CD8-positive, alpha-beta memory T cell (primary cell): ENCODE data around the gene GIMAP8. TPM values are rescaled to one million over a fixed set of nuclear protein-coding genes. Genes with fewer than 3 reads are reported as not detected.
A peak's percentile ranks its signal among the peaks of the same experiment; 100 is the strongest.
"Not testable (repeated sequence)": the region's sequence is repeated elsewhere in the genome, so short reads cannot be mapped to it uniquely, and the experiment has no call there.

ENCODE experiments used
- CTCF ChIA-PET: fragments of 350-600 bp; sonication (Branson Sonifier 250); formaldehyde crosslinking; loops from one replicate; lab custom pipeline; 2021; ENCODE audit warnings: antibody characterized with exemption; lab: Charles Lee
- POLR2A ChIA-PET: fragments of 350-600 bp; sonication (Branson Sonifier 250); formaldehyde crosslinking; loops from one replicate; lab custom pipeline; 2021; ENCODE audit warnings: antibody characterized with exemption; lab: Charles Lee
- DNase-seq, 5 donors: peaks; one replicate each; pipeline versions ENCODE4 v3.0.0 to v3.0.0-alpha.2; 2020 to 2022; ENCODE audit warnings: mixed read lengths in 1 of 5
- H3K27ac ChIP-seq: one replicate; pipeline ENCODE4 v1.7.0; 2013; ENCODE audit warnings: low read depth, mild to moderate bottlenecking, low read length, moderate library complexity
- H3K27me3 ChIP-seq: 2 replicates; pipeline ENCODE4 v1.7.0; 2013; ENCODE audit warnings: low read length, mild to moderate bottlenecking; ENCODE audit not compliant: insufficient read depth, poor library complexity, severe bottlenecking
- H3K36me3 ChIP-seq: 2 replicates; pipeline ENCODE4 v1.7.0; 2013; ENCODE audit warnings: mild to moderate bottlenecking, low read length, moderate library complexity; ENCODE audit not compliant: insufficient read depth
- H3K4me1 ChIP-seq: 2 replicates; pipeline ENCODE4 v1.7.0; 2013; ENCODE audit warnings: mild to moderate bottlenecking, low read length, moderate library complexity; ENCODE audit not compliant: insufficient read depth
- H3K4me3 ChIP-seq: 2 replicates; pipeline ENCODE4 v1.7.0; 2013; ENCODE audit warnings: mild to moderate bottlenecking, low read length
- H3K9me3 ChIP-seq: 2 replicates; pipeline ENCODE4 v1.7.0; 2013; ENCODE audit warnings: mild to moderate bottlenecking, low read length
- H3K27ac Mint-ChIP-seq, 8 donors: one replicate each; pipeline ENCODE4 v1.8.0; 2020 to 2021; ENCODE audit warnings: mixed read lengths in 8 of 8, mild to moderate bottlenecking in 6 of 8, inconsistent platforms in 3 of 8, moderate library complexity in 3 of 8
- H3K27me3 Mint-ChIP-seq, 2 donors: one replicate each; pipeline ENCODE4 v1.8.0; 2020 to 2021; ENCODE audit warnings: mixed read lengths in 2 of 2, mild to moderate bottlenecking in 1 of 2, moderate library complexity in 1 of 2
- H3K36me3 Mint-ChIP-seq, 3 donors: one replicate each; pipeline ENCODE4 v1.8.0; 2020 to 2021; ENCODE audit warnings: mixed read lengths in 3 of 3, inconsistent platforms in 1 of 3, mild to moderate bottlenecking in 1 of 3
- H3K4me1 Mint-ChIP-seq, 3 donors: one replicate each; pipeline ENCODE4 v1.8.0; 2020 to 2021; ENCODE audit warnings: mixed read lengths in 3 of 3, inconsistent platforms in 1 of 3, mild to moderate bottlenecking in 1 of 3
- H3K4me3 Mint-ChIP-seq, 7 donors: one replicate each; pipeline ENCODE4 v1.8.0; 2020 to 2021; ENCODE audit warnings: mixed read lengths in 7 of 7, mild to moderate bottlenecking in 6 of 7, moderate library complexity in 4 of 7, inconsistent platforms in 2 of 7
- H3K9me3 Mint-ChIP-seq, 5 donors: one replicate each; pipeline ENCODE4 v1.8.0; 2020 to 2022; ENCODE audit warnings: mixed read lengths in 5 of 5, mild to moderate bottlenecking in 3 of 5, moderate library complexity in 2 of 5, inconsistent platforms in 1 of 5
- polyA plus RNA-seq: library from polyadenylated mRNA; unstranded; fragments of 300-500 nt; fragmentation: Illumina TruSeq; gene quantifications from one replicate; pipeline ENCODE4 v1.2.3, GENCODE V29; 2021
- total RNA-seq, 2 experiments: library from RNA; stranded (reverse); gene quantifications; one replicate each; pipeline ENCODE4 v1.2.3, GENCODE V29; 2021

GIMAP8 gene
- total and polyA plus RNA-seq, 3 experiments from 2014 or later = 11.8 to 30.1 (median 12.3) TPM

GRCh38 chr7:150483514-150483913 lies 33.1 kb downstream of the GIMAP8 start:
- peak overlapping the region; percentile 59 to 84 (median 79) for H3K4me3 Mint-ChIP-seq
- H3K27me3 ChIP-seq, H3K9me3 Mint-ChIP-seq, H3K27me3 Mint-ChIP-seq, DNase-seq, H3K9me3 ChIP-seq, H3K36me3 ChIP-seq: not testable (repeated sequence)
- peak overlapping the region; percentile 93 to 100 (median 96) for H3K27ac Mint-ChIP-seq
- H3K27ac ChIP-seq = peak overlapping the region; percentile 49
- peaks cover 0 to 11% (median 9%) of the 10 kb centered on the region in 3 donors for H3K36me3 Mint-ChIP-seq
- H3K4me1 Mint-ChIP-seq = peaks cover 77 to 99% (median 94%) of the 10 kb centered on the region in 3 donors
- H3K4me3 ChIP-seq = peak overlapping the region; percentile 44
- peaks cover 95% of the 10 kb centered on the region for H3K4me1 ChIP-seq
- ChIA-PET POLR2A (interaction anchor here (1.0 to 1.3 kb wide), 4 partner anchors 10 to 148 kb away, joined by 3 to 4 read pairs (median 3); partner anchors contain the start of genes GIMAP4 and GIMAP6), CTCF (interaction anchor here (1.4 to 2.5 kb wide), 3 partner anchors 19 to 273 kb away, joined by 3 to 9 read pairs (median 4); partner anchors contain the start of gene GIMAP4)

GRCh38 chr7:150484071-150484470 lies 33.6 kb downstream of the GIMAP8 start:
- Mint-ChIP-seq H3K4me1 (peaks cover 73 to 96% (median 93%) of the 10 kb centered on the region in 3 donors), H3K4me3 (peak overlapping the region; percentile 59 to 84 (median 79)), H3K27ac (peak overlapping the region; percentile 93 to 100 (median 96))
- ChIA-PET POLR2A (interaction anchor here (1.0 to 1.3 kb wide), 4 partner anchors 9 to 148 kb away, joined by 3 to 4 read pairs (median 3); partner anchors contain the start of genes GIMAP4 and GIMAP6), CTCF (interaction anchor here (1.4 to 2.5 kb wide), 4 partner anchors 18 to 272 kb away, joined by 3 to 9 read pairs (median 4); partner anchors contain the start of gene GIMAP4)
- H3K9me3 Mint-ChIP-seq, H3K36me3 Mint-ChIP-seq, H3K36me3 ChIP-seq, H3K9me3 ChIP-seq, H3K27me3 ChIP-seq, H3K27me3 Mint-ChIP-seq: not testable (repeated sequence)
- Histone ChIP-seq H3K27ac (peak overlapping the region; percentile 49), H3K4me3 (peak overlapping the region; percentile 44), H3K4me1 (peaks cover 89% of the 10 kb centered on the region)
- peak in 2 of 5 donors; percentile 61 to 84 for DNase-seq

DNA sequence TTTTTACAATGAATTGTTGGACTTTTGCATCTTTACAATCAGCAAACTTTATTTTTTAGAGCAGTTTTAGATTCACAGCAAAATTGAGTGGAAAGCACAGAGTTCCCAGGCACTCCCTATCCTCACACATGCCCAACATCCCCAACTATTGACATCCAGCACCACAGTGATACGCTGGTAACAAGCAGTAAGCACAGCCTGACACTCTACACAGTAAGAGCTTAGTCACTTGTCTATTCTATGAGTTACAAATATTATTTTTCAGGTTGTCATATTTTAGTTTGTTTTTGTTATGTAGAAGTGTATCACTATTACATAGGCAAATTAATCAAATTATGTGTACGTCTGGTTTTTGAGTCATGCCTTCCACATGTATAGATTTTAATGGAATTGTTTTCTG lies 37.2 kb downstream of the GIMAP8 start:
- peaks cover 5 to 21% (median 13%) of the 10 kb centered on the region in 3 donors for H3K36me3 Mint-ChIP-seq
- H3K4me1 Mint-ChIP-seq = peaks cover 54 to 82% (median 82%) of the 10 kb centered on the region in 3 donors
- CTCF ChIA-PET = no interaction called here
- H3K27ac ChIP-seq = no peak overlapping the region
- H3K4me1 ChIP-seq = peaks cover 54% of the 10 kb centered on the region
- peaks cover 0 to 14% (median 9%) of the 10 kb centered on the region in 5 donors for H3K9me3 Mint-ChIP-seq
- POLR2A ChIA-PET = no interaction called here
- no peak overlapping the region for H3K27ac Mint-ChIP-seq
- no peaks in the 10 kb centered on the region for H3K36me3 ChIP-seq
- no peaks in the 10 kb centered on the region for H3K9me3 ChIP-seq
- H3K27me3 Mint-ChIP-seq = peaks cover 0 to 1% of the 10 kb centered on the region in 2 donors
- H3K4me3 Mint-ChIP-seq = no peak overlapping the region
- no peak overlapping the region for H3K4me3 ChIP-seq
- DNase-seq = no peak
- H3K27me3 ChIP-seq = no peaks in the 10 kb centered on the region

GRCh38 chr7:150489782-150490181 lies 39.4 kb downstream of the GIMAP8 start:
- H3K4me1 Mint-ChIP-seq = peaks cover 37 to 63% (median 60%) of the 10 kb centered on the region in 3 donors
- CTCF ChIA-PET = interaction anchor here (1.1 kb wide), 1 partner anchor 9 kb away, joined by 3 read pairs; no protein-coding TSS in a partner anchor
- H3K36me3 ChIP-seq = no peaks in the 10 kb centered on the region
- peaks cover 35% of the 10 kb centered on the region for H3K4me1 ChIP-seq
- peaks cover 5 to 23% (median 13%) of the 10 kb centered on the region in 3 donors for H3K36me3 Mint-ChIP-seq
- no peak overlapping the region for H3K27ac Mint-ChIP-seq
- H3K4me3 Mint-ChIP-seq = no peak overlapping the region
- H3K27me3 ChIP-seq = no peaks in the 10 kb centered on the region
- no peaks in the 10 kb centered on the region for H3K9me3 ChIP-seq
- no peaks in the 10 kb centered on the region for H3K27me3 Mint-ChIP-seq
- DNase-seq = no peak
- no peak overlapping the region for H3K4me3 ChIP-seq
- POLR2A ChIA-PET = interaction anchor here (1.4 kb wide), 1 partner anchor 8 kb away, joined by 3 read pairs; no protein-coding TSS in a partner anchor
- peaks cover 0 to 15% (median 9%) of the 10 kb centered on the region in 5 donors for H3K9me3 Mint-ChIP-seq
- H3K27ac ChIP-seq = no peak overlapping the region

DNA sequence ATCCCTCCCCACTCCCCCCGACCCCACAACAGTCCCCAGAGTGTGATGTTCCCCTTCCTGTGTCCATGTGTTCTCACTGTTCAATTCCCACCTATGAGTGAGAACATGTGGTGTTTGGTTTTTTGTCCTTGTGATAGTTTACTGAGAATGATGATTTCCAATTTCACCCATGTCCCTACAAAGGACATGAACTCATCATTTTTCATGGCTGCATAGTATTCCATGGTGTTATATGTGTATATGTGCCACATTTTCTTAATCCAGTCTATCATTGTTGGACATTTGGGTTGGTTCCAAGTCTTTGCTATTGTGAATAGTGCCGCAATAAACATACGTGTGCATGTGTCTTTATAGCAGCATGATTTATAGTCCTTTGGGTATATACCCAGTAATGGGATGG lies 43.0 kb downstream of the GIMAP8 start:
- H3K36me3 ChIP-seq, H3K4me3 ChIP-seq, H3K4me1 ChIP-seq, DNase-seq, H3K9me3 ChIP-seq, H3K27me3 Mint-ChIP-seq, H3K27ac ChIP-seq, H3K4me3 Mint-ChIP-seq, H3K27me3 ChIP-seq, CTCF ChIA-PET, H3K27ac Mint-ChIP-seq: not testable (repeated sequence)
- POLR2A ChIA-PET = interaction anchor here (0.7 kb wide), 1 partner anchor 9 kb away, joined by 3 read pairs; no protein-coding TSS in a partner anchor
- peaks cover 0 to 24% (median 17%) of the 10 kb centered on the region in 5 donors for H3K9me3 Mint-ChIP-seq
- H3K36me3 Mint-ChIP-seq = peaks cover 10 to 33% (median 14%) of the 10 kb centered on the region in 3 donors
- peaks cover 36 to 44% (median 39%) of the 10 kb centered on the region in 3 donors for H3K4me1 Mint-ChIP-seq

DNA sequence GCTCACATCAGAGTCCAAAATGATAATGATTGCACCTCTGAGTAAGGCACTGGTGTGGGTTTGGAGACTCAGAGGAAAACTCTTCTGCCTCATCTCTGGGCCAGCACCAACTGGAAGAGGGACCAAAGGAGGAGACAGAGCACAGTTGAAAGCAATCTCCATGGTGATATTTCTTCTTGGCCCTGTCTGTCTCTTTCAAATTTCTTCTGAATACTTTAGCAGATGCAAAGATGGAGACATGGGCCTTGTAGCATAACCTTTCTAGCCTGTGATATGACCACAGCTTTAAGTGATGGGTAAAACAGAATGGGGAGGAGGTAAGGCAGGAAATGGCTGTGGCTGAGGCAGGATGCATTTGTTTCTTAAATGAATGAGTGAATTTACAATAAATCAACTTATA lies 52.1 kb downstream of the GIMAP8 start:
- DNase-seq = peak in 3 of 5 donors; percentile 58 to 77 (median 68)
- no peaks in the 10 kb centered on the region for H3K27me3 ChIP-seq
- POLR2A ChIA-PET = interaction anchor here (0.6 to 1.5 kb wide), 7 partner anchors 12 to 61 kb away, joined by 3 to 7 read pairs (median 4); partner anchors contain the start of gene GIMAP7
- Mint-ChIP-seq H3K36me3 (peaks cover 9 to 28% (median 10%) of the 10 kb centered on the region in 3 donors), H3K27ac (peak overlapping the region; percentile 69 to 91 (median 86)), H3K27me3 (no peaks in the 10 kb centered on the region), H3K4me1 (peaks cover 81 to 91% (median 89%) of the 10 kb centered on the region in 3 donors), H3K4me3 (peak overlapping the region; percentile 4 to 71 (median 60)), H3K9me3 (peaks cover 0 to 31% (median 17%) of the 10 kb centered on the region in 5 donors)
- CTCF ChIA-PET = interaction anchor here (0.6 to 1.6 kb wide), 8 partner anchors 12 to 213 kb away, joined by 3 to 9 read pairs (median 4); partner anchors contain the start of gene GIMAP7
- H3K9me3 ChIP-seq = no peaks in the 10 kb centered on the region
- no peaks in the 10 kb centered on the region for H3K36me3 ChIP-seq
- H3K4me1 ChIP-seq = peaks cover 48% of the 10 kb centered on the region
- no peak overlapping the region for H3K27ac ChIP-seq
- peak overlapping the region; percentile 5 for H3K4me3 ChIP-seq

GRCh38 chr7:150503155-150503554 lies 52.7 kb downstream of the GIMAP8 start:
- Histone ChIP-seq H3K9me3 (no peaks in the 10 kb centered on the region), H3K4me1 (peaks cover 54% of the 10 kb centered on the region), H3K27ac (no peak overlapping the region), H3K27me3 (no peaks in the 10 kb centered on the region), H3K4me3 (peak overlapping the region; percentile 5), H3K36me3 (no peaks in the 10 kb centered on the region)
- Mint-ChIP-seq H3K27me3 (no peaks in the 10 kb centered on the region), H3K36me3 (peaks cover 6 to 25% (median 8%) of the 10 kb centered on the region in 3 donors), H3K4me3 (peak overlapping the region in 6 of 7 donors; percentile 49 to 71 (median 63)), H3K4me1 (peaks cover 81 to 93% (median 92%) of the 10 kb centered on the region in 3 donors), H3K27ac (peak overlapping the region; percentile 52 to 91 (median 84)), H3K9me3 (peaks cover 0 to 26% (median 12%) of the 10 kb centered on the region in 5 donors)
- ChIA-PET POLR2A (interaction anchor here (1.0 to 1.5 kb wide), 3 partner anchors 11 to 52 kb away, joined by 4 read pairs; partner anchors contain the start of gene GIMAP7), CTCF (interaction anchor here (0.6 to 1.6 kb wide), 7 partner anchors 11 to 213 kb away, joined by 3 to 9 read pairs (median 4); partner anchors contain the start of gene GIMAP7)
- DNase-seq = no peak
